ENCODE measurements around the gene TRIM56.
"Not testable (repeated sequence)": the region's sequence is repeated elsewhere in the genome, so short reads cannot be mapped to it uniquely, and the experiment has no call there.

The TRIM56 gene

DNA sequence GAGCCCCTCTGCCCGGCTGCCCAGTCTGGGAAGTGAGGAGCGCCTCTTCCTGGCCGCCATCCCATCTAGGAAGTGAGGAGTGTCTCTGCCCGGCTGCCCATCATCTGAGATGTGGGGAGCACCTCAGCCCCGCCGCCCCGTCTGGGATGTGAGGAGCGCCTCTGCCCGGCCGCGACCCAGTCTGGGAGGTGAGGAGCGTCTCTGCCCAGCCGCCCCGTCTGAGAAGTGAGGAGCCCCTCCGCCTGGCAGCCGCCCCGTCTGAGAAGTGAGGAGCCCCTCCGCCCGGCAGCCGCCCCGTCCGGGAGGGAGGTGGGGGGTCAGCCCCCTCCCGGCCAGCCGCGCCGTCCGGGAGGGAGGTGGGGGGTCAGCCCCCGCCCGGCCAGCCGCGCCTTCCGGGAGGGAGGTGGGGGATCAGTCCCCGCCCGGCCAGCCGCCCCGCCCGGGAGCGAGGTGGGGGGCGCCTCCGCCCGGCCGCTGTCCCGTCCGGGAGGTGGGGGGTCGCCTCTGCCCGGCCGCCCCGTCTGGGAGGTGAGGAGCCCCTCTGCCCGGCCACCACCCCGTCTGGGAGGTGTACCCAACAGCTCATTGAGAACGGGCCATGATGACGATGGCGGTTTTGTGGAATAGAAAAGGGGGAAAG lies 7.1 kb downstream of the TRIM56 start:
- not testable (repeated sequence) for H3K4me1 ChIP-seq (ENCODE audit: insufficient read depth, low read length); H3K27me3 ChIP-seq (ENCODE audit: insufficient read depth, low read length); H3K27ac ChIP-seq (ENCODE audit: low read depth, low read length); H3K9ac ChIP-seq (ENCODE audit: low read depth, low read length); H3K4me3 ChIP-seq (ENCODE audit: low read length); H3K9me3 ChIP-seq (ENCODE audit: insufficient read depth, low read depth, low read length)
- WGBS: 96% methylated on average over 50 of the region's 53 CpGs
- peaks cover 12% of the 10 kb centered on the region for H3K36me3 ChIP-seq (ENCODE audit: insufficient read depth, low read length)

- Histone ChIP-seq H3K4me3 (ENCODE audit: low read length) (no peak overlapping the region), H3K27me3 (ENCODE audit: insufficient read depth, low read length) (no peaks in the 10 kb centered on the region), H3K27ac (ENCODE audit: low read depth, low read length) (no peak overlapping the region), H3K9me3 (ENCODE audit: insufficient read depth, low read depth, low read length) (no peaks in the 10 kb centered on the region), H3K36me3 (ENCODE audit: insufficient read depth, low read length) (peaks cover 5% of the 10 kb centered on the region; the same call in 1 of the 2 replicates), H3K9ac (ENCODE audit: low read depth, low read length) (no peak overlapping the region), H3K4me1 (ENCODE audit: insufficient read depth, low read length) (peaks cover 6% of the 10 kb centered on the region)
- WGBS: 92% methylated on average over 4 of the region's 4 CpGs
Observed at GRCh38 chr7:101093906-101094305, 8.6 kb downstream of the TRIM56 start.

DNA sequence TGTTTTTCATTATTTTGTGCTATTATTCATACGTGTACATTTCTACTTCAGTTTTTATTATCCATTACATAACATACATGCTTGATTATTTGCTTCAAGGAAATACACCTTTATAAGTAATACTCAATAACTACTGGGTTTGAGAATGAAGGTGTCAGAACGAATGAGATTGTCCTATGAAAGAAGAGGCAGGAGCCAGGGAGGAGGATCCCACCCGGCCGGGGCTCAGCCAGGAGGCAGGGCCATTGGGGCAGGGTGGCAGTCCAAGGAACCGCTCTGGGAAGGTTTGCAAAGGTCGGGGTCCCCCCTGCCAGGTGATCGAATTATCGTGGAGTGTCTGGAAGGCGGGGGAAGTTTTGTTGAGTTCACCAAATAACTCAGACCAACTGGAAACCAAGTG lies 9.1 kb downstream of the TRIM56 start:
- Histone ChIP-seq H3K9me3 (ENCODE audit: insufficient read depth, low read depth, low read length) (no peaks in the 10 kb centered on the region), H3K4me3 (ENCODE audit: low read length) (no peak overlapping the region), H3K4me1 (ENCODE audit: insufficient read depth, low read length) (peaks cover 8% of the 10 kb centered on the region), H3K9ac (ENCODE audit: low read depth, low read length) (no peak overlapping the region), H3K27me3 (ENCODE audit: insufficient read depth, low read length) (no peaks in the 10 kb centered on the region), H3K36me3 (ENCODE audit: insufficient read depth, low read length) (peaks cover 2% of the 10 kb centered on the region; the same call in 1 of the 2 replicates), H3K27ac (ENCODE audit: low read depth, low read length) (no peak overlapping the region; the same call in 1 of the 2 replicates)
- WGBS: 66% methylated on average over 8 of the region's 9 CpGs

GRCh38 chr7:101094791-101095375 lies 9.6 kb downstream of the TRIM56 start:
- no peak overlapping the region for H3K27ac ChIP-seq (ENCODE audit: low read depth, low read length)
- no peak overlapping the region for H3K4me3 ChIP-seq (ENCODE audit: low read length)
- no peaks in the 10 kb centered on the region for H3K9me3 ChIP-seq (ENCODE audit: insufficient read depth, low read depth, low read length)
- H3K27me3 ChIP-seq (ENCODE audit: insufficient read depth, low read length): no peaks in the 10 kb centered on the region
- 64% methylated on average over 12 of the region's 12 CpGs for WGBS
- no peak overlapping the region for H3K9ac ChIP-seq (ENCODE audit: low read depth, low read length)
- peaks cover 11% of the 10 kb centered on the region for H3K4me1 ChIP-seq (ENCODE audit: insufficient read depth, low read length)
- H3K36me3 ChIP-seq (ENCODE audit: insufficient read depth, low read length): no peaks in the 10 kb centered on the region

DNA sequence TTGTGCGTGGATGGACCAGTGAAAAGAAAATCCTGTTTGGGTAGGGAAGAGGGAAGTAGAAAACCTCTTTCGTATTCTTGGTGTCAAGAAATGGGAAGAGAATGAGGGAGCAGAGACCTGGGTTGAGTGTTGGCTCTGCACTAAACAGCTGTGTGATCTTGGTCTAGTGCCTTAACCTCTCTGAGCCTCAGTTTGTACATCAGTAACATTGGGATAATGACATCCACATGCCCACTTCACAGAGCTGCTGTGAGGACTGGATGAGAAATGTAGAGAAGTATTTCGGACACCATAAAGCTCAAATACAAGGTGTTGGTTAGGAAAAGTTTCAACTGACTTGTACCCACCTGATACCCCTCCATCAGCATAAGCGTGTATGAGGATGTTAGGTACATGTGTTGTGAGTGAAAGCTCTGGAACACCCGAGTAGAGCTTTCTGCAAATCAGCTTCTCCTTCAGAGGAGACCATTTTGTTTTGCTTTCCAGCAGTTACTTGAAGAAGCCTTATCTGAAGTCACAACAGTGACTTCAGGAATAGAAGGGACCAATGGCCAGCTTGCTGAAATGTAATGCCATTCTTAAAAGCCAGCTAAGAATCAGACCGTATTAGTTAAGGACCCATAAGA lies 11.2 kb downstream of the TRIM56 start:
- Histone ChIP-seq H3K27ac (ENCODE audit: low read depth, low read length) (no peak overlapping the region), H3K27me3 (ENCODE audit: insufficient read depth, low read length) (no peaks in the 10 kb centered on the region), H3K4me1 (ENCODE audit: insufficient read depth, low read length) (peaks cover 18% of the 10 kb centered on the region), H3K9ac (ENCODE audit: low read depth, low read length) (no peak overlapping the region), H3K9me3 (ENCODE audit: insufficient read depth, low read depth, low read length) (no peaks in the 10 kb centered on the region), H3K4me3 (ENCODE audit: low read length) (no peak overlapping the region), H3K36me3 (ENCODE audit: insufficient read depth, low read length) (no peaks in the 10 kb centered on the region)
- WGBS: 88% methylated on average over 4 of the region's 6 CpGs

DNA sequence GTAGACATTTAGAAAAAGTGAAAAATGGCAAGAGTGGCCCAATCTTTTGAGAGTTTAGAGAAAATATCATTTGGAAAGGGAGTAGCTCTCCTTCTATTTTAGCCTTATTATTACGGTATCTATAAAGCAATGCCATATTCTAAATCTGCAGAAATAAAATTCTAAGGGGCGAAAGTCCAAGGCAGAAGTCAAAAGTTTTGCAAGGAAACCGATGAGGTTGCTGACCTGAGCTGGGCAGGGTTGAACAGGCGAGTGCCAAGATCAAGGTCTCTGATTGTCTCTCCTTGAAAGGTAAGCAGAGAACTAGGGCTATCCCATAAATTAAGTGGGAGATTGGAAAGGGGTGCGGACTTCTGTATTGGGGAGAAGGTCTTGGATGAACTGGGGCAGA lies 11.7 kb downstream of the TRIM56 start:
- H3K4me3 ChIP-seq (ENCODE audit: low read length): no peak overlapping the region
- H3K9me3 ChIP-seq (ENCODE audit: insufficient read depth, low read depth, low read length): no peaks in the 10 kb centered on the region
- WGBS: 93% methylated on average over 5 of the region's 5 CpGs
- H3K4me1 ChIP-seq (ENCODE audit: insufficient read depth, low read length): peaks cover 18% of the 10 kb centered on the region
- no peaks in the 10 kb centered on the region for H3K36me3 ChIP-seq (ENCODE audit: insufficient read depth, low read length)
- H3K9ac ChIP-seq (ENCODE audit: low read depth, low read length): no peak overlapping the region
- H3K27me3 ChIP-seq (ENCODE audit: insufficient read depth, low read length): no peaks in the 10 kb centered on the region
- H3K27ac ChIP-seq (ENCODE audit: low read depth, low read length): no peak overlapping the region

DNA sequence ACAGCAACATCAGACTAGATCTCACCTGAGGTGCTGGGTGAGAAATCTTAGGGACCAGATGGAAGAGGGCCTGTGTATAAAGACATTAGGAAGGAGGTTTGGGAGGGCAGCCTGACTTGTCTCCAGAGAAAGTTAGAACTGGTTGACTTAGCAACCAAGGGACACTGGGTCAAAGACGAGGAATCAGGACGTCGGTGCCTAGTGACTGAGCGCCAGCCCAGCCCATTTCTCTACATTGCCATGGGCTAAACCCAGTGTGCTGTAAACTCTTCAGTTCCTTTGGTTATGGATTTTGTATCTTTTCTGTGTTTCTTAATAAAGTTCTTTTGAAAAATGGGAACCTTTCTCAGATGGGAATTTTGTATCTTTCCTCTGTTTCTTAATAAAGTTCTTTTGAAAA lies 12.3 kb downstream of the TRIM56 start:
- Histone ChIP-seq H3K36me3 (ENCODE audit: insufficient read depth, low read length) (no peaks in the 10 kb centered on the region), H3K4me1 (ENCODE audit: insufficient read depth, low read length) (peaks cover 18% of the 10 kb centered on the region), H3K9ac (ENCODE audit: low read depth, low read length) (no peak overlapping the region), H3K27me3 (ENCODE audit: insufficient read depth, low read length) (no peaks in the 10 kb centered on the region), H3K4me3 (ENCODE audit: low read length) (no peak overlapping the region), H3K9me3 (ENCODE audit: insufficient read depth, low read depth, low read length) (no peaks in the 10 kb centered on the region), H3K27ac (ENCODE audit: low read depth, low read length) (no peak overlapping the region)
- 92% methylated on average over 4 of the region's 4 CpGs for WGBS

DNA sequence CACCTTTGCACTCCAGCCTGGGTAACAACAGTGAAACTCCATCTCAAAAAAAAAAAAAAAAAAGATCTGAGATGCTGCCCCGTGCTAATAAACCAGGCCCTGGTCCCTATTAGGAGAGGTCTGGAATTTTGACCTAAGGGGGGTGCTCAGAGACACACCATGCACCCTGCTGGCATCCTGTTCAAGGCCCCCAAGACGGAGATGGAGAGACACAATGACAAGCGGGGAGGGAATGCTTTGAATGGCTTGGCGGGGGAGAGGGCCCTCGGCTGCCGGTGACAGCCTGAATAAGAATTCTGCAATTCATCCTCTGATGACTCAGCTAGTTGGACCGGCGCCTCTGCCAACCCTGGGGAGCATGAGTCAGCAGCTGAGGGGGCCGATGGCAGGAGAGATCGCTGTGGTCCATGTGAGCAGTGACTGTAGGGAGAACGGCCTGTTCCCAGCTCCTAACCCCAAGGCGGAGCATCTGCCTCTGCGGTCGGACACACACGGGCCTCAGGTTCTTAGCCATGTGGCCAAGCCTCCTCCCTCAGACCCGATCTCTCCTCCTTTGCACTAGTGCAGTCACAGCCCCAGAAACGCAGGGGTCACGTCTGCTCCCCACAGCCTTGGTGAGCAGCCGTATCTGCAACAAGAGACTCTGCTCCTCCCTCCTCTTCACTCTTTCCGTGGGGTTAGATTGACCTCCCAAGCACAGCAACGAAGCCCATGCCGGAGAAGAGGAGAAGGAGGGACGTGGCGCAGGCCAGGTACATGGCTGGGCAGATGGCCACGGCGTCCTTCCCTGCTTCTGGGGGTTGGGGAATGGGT lies 14.9 kb downstream of the TRIM56 start:
- Histone ChIP-seq H3K4me1 (ENCODE audit: insufficient read depth, low read length) (peaks cover 12% of the 10 kb centered on the region; the same call in 1 of the 2 replicates), H3K27me3 (ENCODE audit: insufficient read depth, low read length) (no peaks in the 10 kb centered on the region), H3K36me3 (ENCODE audit: insufficient read depth, low read length) (no peaks in the 10 kb centered on the region), H3K9me3 (ENCODE audit: insufficient read depth, low read depth, low read length) (no peaks in the 10 kb centered on the region), H3K9ac (ENCODE audit: low read depth, low read length) (peak overlapping the region; percentile 35; the same call in 1 of the 2 replicates), H3K4me3 (ENCODE audit: low read length) (no peak overlapping the region), H3K27ac (ENCODE audit: low read depth, low read length) (peak overlapping the region; percentile 70)
- 25% methylated on average over 26 of the region's 26 CpGs for WGBS

GRCh38 chr7:101100858-101101847 lies 15.9 kb downstream of the TRIM56 start:
- Histone ChIP-seq H3K4me3 (ENCODE audit: low read length) (no peak overlapping the region), H3K27ac (ENCODE audit: low read depth, low read length) (peak overlapping the region; percentile 70), H3K9ac (ENCODE audit: low read depth, low read length) (peak overlapping the region; percentile 35; the same call in 1 of the 2 replicates), H3K4me1 (ENCODE audit: insufficient read depth, low read length) (peaks cover 12% of the 10 kb centered on the region; the same call in 1 of the 2 replicates), H3K27me3 (ENCODE audit: insufficient read depth, low read length) (no peaks in the 10 kb centered on the region), H3K9me3 (ENCODE audit: insufficient read depth, low read depth, low read length) (no peaks in the 10 kb centered on the region), H3K36me3 (ENCODE audit: insufficient read depth, low read length) (no peaks in the 10 kb centered on the region)
- WGBS: 92% methylated on average over 18 of the region's 18 CpGs

DNA sequence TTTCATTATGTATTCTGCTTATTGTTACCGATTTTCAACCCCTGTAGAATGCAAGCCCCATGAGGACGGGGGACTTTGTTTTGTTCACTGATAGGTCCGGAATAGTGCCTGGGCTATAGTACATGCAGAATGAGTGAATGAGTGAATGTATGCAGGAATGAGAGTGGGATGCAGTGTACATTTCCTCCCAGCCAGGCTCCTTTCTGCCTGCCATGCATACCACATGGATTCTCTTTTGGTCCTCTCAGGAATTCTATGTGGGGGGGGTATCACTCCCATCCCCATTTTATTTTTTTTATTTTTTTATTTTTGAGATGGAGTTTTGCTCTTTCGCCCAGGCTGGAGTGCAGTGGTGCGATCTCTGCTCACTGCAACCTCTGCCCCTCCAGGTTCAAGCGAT lies 16.7 kb downstream of the TRIM56 start:
- Histone ChIP-seq H3K4me1 (ENCODE audit: insufficient read depth, low read length) (peaks cover 12% of the 10 kb centered on the region; the same call in 1 of the 2 replicates), H3K27me3 (ENCODE audit: insufficient read depth, low read length) (no peaks in the 10 kb centered on the region), H3K4me3 (ENCODE audit: low read length) (no peak overlapping the region), H3K36me3 (ENCODE audit: insufficient read depth, low read length) (no peaks in the 10 kb centered on the region), H3K9me3 (ENCODE audit: insufficient read depth, low read depth, low read length) (no peaks in the 10 kb centered on the region), H3K9ac (ENCODE audit: low read depth, low read length) (no peak overlapping the region), H3K27ac (ENCODE audit: low read depth, low read length) (no peak overlapping the region)
- WGBS: 85% methylated on average over 6 of the region's 6 CpGs
